Erythroblast (primary cell): ENCODE data around the gene HOXA6.

Source experiments
- GATA1 ChIP-seq: IDR thresholded peaks from 2 replicates; pipeline ENCODE4 v1.6.1; 2011; ENCODE audit warnings: low read depth, mild to moderate bottlenecking, control low read depth, low read length, moderate library complexity
- POLR2A ChIP-seq: IDR thresholded peaks from 2 replicates; pipeline ENCODE4 v1.6.1; 2011; ENCODE audit warnings: mild to moderate bottlenecking, low read length

DNA sequence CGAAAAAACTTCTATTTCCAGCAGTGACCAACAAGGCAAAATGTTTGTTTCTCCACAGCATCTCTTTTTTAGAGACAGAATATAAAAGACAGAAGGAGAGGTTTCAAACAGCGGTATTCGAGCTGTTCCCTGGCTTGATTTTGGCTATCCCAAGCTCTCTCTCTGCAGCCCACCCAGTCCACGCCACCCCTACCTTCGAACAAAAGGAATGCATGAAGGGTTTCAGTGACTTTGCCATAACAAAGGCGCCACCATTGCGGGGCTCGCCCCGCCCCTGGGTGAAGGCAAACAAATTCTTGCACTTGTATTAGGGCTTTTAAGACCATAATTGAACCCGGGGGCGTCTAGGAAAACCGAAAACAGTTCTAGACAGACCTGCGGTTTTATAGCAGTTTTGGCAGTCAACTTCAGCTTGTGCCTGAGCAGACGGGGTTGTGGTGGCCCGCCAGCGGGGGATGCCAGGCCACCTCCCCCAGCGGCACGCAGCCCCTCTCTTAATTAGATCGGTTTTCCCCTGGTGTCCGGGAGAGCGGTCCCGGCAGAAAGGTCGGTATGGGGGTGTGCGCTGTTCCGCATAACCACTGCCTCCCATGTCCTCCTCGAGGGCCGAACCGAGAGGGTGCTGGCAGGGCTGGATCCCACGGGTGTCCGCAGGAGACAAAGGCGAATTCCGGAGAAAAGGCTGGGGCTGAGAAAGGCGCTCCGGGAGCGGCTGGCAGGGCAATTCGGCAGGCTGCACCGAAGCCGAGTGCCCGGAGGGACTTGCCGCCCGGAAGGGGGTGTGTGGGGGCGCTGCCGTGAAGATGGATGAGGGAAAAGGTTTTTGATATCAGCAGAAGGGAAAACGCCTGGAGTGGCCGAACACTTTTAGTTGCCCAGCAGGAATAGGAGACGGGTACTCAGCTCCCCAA lies 40.2 kb upstream of the HOXA6 start:
- no peak for TF ChIP-seq POLR2A
- no peak for TF ChIP-seq GATA1
